GM18511 (cell line): Measurements from ENCODE around the gene ZNRF3.
A peak's percentile ranks its signal among the peaks of the same experiment; 100 is the strongest.
"Not testable (repeated sequence)": the region's sequence is repeated elsewhere in the genome, so short reads cannot be mapped to it uniquely, and the experiment has no call there.

Experiments used
- ATAC-seq: cut with Tn5 transposase; IDR thresholded peaks from one replicate; pipeline ENCODE4 v1.9.1; 2021; ENCODE audit warnings: mild to moderate bottlenecking, moderate library complexity; ENCODE audit not compliant: unreplicated experiment

ZNRF3 gene

DNA sequence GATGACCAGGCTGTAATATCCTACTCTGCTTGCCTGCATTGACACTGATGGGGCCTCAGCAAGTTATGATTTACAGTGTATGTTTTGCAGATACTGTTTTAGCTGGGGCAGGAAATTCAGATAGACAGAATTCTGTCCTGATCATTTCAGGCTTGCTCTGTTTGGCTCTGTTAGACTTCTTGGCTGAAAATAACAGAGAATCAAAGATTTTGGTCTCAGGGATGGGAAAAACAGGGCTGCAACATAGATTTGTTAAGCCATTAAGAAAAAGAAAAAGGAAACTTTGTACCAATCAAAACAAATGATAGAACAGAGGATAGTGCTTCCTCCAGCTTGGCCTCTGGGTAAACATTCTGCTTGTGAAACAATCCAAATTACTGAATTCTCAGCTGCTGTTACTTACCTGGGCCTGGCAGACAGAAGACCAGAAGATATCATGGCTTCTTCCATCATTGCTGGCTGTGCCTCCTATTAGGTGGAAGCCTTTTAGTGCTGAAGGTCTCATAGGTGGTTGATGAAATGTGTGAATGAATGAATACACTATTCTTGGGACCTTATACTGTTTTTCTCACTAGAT, 22.0 kb downstream of the ZNRF3 start:
- ATAC-seq: no peak

DNA sequence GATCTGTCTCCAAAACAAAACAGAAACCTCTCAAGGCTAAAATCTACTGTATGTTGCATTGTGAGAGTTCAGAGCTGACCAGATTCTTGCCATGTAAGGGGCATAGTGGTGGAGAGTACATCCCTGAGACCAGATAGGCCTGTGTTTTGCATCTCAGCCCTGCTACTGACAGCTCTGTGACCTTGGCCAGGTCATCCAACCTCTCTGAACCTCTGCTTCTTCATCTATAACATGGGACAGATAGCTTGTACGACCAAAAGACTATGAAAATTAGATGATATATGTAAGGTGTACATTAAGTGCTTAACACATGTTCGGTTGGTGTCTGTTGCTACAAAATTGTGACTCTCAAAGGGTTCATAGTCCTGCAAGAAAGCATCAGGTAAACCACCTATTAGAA, 22.9 kb downstream of the ZNRF3 start:
- ATAC-seq: no peak

DNA sequence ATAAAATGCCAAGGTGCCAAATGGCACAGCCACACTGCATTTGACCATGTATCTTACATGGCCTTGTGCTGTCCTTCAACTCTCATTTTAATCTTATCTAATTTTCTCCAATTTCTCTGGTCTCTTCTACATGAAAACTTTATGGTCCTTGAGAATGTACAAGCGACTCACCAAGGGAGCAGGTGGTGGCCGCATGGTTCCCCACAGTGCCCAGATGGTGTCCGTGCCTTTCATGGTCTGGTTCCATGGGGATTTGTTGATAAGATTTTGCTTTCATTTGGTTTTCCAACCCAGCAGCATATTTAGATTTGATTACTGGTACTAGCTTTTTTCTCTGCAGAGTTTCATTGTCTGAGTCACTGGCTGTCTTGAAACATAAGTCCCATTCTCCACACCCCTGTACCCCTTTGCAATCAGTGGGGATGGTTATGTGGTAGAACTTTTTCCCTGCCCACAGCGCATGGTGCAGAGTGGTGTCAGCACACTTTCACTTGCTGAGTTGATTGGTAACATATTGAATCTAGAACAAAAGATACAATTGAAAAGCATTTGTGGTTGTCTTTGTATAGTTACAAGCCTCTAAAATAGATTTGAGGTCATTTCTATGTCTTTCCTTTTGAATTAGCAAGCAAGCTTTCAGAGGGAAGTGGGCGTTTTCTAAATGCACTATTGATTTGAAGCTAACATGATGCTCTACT, 24.1 kb downstream of the ZNRF3 start:
- peak; percentile 86 for ATAC-seq

DNA sequence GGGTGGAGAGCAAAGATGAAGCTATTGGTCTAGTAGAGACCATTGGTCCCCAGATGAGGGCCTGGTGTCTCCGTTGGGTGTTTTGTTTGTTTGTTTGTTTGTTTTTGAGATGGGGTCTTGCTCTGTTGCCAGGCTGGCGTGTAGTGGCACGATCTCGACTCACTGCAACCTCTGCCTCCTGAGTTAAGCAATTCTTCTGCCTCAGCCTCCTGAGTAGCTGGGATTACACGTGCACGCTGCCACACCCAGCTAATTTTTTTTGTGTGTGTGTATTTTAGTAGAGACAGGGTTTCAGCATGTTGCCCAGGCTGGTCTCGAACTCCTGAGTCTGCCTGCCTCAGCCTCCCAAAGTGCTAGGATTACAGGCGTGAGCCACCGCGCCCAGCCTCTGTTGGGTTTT, 25.4 kb downstream of the ZNRF3 start:
- ATAC-seq: not testable (repeated sequence)

GRCh38 chr22:28909375-28909774, 26.0 kb downstream of the ZNRF3 start:
- no peak for ATAC-seq

DNA sequence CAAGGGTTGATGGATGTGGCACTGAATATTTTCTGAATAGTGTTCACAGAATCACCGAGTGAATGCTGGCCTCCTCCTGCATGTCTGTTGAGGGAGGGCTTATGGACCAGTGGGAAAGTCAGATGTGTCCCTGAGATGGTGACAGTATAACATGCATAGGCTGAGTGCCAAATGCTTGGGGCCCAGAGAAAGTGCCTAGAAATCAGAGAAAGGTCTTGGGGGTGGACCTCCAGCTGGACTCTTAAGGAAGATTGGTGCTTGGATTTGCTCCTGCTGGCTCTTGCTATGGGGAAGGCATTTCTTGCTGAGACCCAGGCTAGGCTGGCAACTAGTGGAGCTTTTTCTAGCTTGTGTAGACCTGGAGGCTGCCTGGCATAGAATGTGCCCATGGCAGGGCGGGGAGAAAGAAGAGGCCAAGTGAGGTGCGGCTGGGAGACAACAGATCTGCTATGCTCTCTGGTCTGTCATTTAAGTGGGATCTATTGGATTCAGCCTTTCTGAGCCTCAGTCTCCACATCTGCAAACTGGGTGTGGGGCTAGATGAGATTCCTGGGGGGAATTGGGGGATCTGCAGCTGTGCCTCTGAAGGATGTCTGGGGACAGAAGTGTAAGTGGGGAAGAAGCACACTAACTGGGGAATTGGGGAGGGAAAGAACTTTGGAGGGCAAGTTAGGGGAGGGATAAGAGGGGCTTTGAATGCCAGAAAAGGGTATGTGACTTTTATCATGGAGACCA, 27.4 kb downstream of the ZNRF3 start:
- ATAC-seq: no peak

- ATAC-seq: no peak
Observed at GRCh38 chr22:28911304-28911690, 27.9 kb downstream of the ZNRF3 start.

GRCh38 chr22:28911777-28912669, 28.7 kb downstream of the ZNRF3 start:
- ATAC-seq: no peak

- ATAC-seq: no peak
Observed at GRCh38 chr22:28914201-28914600, 30.8 kb downstream of the ZNRF3 start.

DNA sequence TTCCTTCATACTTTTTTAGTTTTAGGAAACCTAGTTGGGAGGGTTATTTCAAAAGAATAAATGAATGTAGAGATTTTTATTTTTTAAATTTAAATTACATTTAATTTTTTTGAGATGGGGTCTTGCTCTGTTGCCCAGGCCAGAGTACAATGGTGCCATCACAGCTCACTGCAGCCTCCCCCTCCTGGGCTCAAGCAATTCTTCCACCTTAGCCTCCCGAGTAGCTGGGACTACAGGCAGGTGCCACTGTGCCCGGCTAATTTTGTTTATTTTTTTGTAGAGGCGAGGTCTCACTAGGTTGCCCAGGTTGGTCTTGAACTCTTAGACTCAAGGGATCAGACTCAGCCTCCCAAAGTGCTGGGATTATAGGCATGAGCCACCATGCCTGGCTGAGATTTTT, 32.6 kb downstream of the ZNRF3 start:
- ATAC-seq: no peak

DNA sequence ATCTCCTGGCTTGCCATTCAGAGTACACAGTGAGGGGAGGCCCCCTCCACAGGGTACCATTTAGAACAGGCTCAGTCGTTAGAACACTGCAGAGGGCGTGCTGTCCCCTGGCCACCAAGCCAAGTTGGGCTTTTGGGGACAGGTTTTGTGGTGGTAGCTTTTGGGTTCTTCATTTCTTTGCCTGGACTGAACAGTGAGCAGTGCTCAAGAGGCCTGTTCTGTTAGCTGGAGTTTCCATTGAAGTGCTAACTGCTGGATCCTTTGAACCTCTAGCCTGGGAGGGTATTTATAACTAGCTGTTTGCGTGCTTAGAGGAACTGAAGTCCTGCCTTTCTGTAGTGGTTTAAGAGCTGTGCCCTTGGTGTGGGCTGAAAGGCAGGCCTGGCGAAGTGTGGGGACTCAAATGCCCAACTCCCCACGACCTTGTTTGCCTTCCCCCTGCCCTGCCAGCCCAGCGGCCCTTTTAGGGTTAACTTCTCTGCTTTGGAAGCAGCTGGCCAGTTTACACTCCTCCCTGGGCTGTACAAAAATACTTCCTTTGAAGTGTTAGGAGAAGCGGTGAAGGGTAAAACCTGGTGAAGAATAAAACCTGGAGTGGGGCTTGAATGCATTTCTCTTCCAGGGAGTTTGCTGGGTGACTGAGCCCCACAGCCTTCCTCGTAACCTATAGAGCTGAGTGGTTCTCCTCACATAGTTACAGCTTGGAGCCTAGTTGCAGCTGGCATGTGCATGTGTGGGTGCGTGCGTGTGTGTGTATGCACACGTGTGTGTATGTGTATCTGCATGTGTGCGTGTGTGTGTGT, 34.6 kb downstream of the ZNRF3 start:
- no peak for ATAC-seq

- no peak for ATAC-seq
Observed at GRCh38 chr22:28918550-28919271, 35.3 kb downstream of the ZNRF3 start.

GRCh38 chr22:28920757-28921584, 37.6 kb downstream of the ZNRF3 start:
- ATAC-seq: no peak

DNA sequence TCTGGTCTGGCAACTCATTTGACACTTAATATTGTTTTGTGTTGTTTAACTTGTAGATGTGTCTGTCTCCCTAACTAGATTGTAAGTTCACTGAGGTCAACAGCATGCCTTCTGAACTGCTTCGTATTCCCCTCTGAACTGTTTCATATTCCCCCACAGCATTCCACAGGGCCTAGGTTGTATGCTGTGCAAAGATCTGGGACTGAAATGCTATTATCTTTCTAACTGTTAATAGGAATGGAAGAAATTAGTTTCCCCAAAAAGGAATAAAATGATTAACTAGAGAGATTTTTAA, 38.2 kb downstream of the ZNRF3 start:
- no peak for ATAC-seq

GRCh38 chr22:28922540-28923244, 39.3 kb downstream of the ZNRF3 start:
- no peak for ATAC-seq

- no peak for ATAC-seq
Observed at GRCh38 chr22:28923826-28924732, 40.7 kb downstream of the ZNRF3 start.

- ATAC-seq: no peak
Observed at GRCh38 chr22:28925916-28926315, 42.5 kb downstream of the ZNRF3 start.
